ENCODE measurements around the gene ATP2B2.

ATP2B2 gene

GRCh38 chr3:10328460-10329071, 176.8 kb downstream of the ATP2B2 start:
- Mint-ChIP-seq H3K27me3 (ENCODE audit: low read depth) (peaks cover 92% of the 10 kb centered on the region), H3K4me3 (no peak overlapping the region), H3K36me3 (ENCODE audit: low read depth) (no peaks in the 10 kb centered on the region), H3K4me1 (no peaks in the 10 kb centered on the region), H3K9me3 (no peaks in the 10 kb centered on the region), H3K27ac (no peak overlapping the region)
- no peak for TF ChIP-seq CTCF (IDR thresholded peaks at IDR 0.05; ENCODE audit: unreplicated experiment in 3 of 3)

- no peak overlapping the region for H3K27ac Mint-ChIP-seq
- no peaks in the 10 kb centered on the region for H3K36me3 Mint-ChIP-seq (ENCODE audit: low read depth)
- no peaks in the 10 kb centered on the region for H3K4me1 Mint-ChIP-seq
- H3K27me3 Mint-ChIP-seq (ENCODE audit: low read depth) = peaks cover 89% of the 10 kb centered on the region
- TF ChIP-seq CTCF (IDR thresholded peaks at IDR 0.05; ENCODE audit: unreplicated experiment in 3 of 3) = no peak
- H3K9me3 Mint-ChIP-seq = no peaks in the 10 kb centered on the region
- no peak overlapping the region for H3K4me3 Mint-ChIP-seq
Observed at GRCh38 chr3:10327592-10327991, 177.8 kb downstream of the ATP2B2 start.

GRCh38 chr3:10322352-10322710, 183.1 kb downstream of the ATP2B2 start:
- H3K27me3 Mint-ChIP-seq (ENCODE audit: low read depth) = peaks cover 36% of the 10 kb centered on the region
- H3K36me3 Mint-ChIP-seq (ENCODE audit: low read depth) = peaks cover 10% of the 10 kb centered on the region
- TF ChIP-seq CTCF (IDR thresholded peaks at IDR 0.05; ENCODE audit: unreplicated experiment in 3 of 3) = no peak
- H3K4me1 Mint-ChIP-seq = peaks cover 7% of the 10 kb centered on the region
- H3K9me3 Mint-ChIP-seq = no peaks in the 10 kb centered on the region
- peak overlapping the region; percentile 55 to 96 (median 89) for H3K4me3 Mint-ChIP-seq
- H3K27ac Mint-ChIP-seq = no peak overlapping the region

GRCh38 chr3:10321630-10322351, 183.6 kb downstream of the ATP2B2 start:
- Mint-ChIP-seq H3K27me3 (ENCODE audit: low read depth) (peaks cover 31% of the 10 kb centered on the region), H3K27ac (peak overlapping the region in 2 of 3 experiments; percentile 92 to 98), H3K9me3 (no peaks in the 10 kb centered on the region), H3K36me3 (ENCODE audit: low read depth) (peaks cover 13% of the 10 kb centered on the region), H3K4me3 (peak overlapping the region; percentile 89 to 99 (median 96)), H3K4me1 (peaks cover 7% of the 10 kb centered on the region)
- no peak for TF ChIP-seq CTCF (IDR thresholded peaks at IDR 0.05; ENCODE audit: unreplicated experiment in 3 of 3)

GRCh38 chr3:10320320-10320677, 185.1 kb downstream of the ATP2B2 start:
- Mint-ChIP-seq H3K4me3 (peak overlapping the region; percentile 89 to 99 (median 96)), H3K4me1 (peaks cover 7% of the 10 kb centered on the region), H3K36me3 (ENCODE audit: low read depth) (peaks cover 13% of the 10 kb centered on the region), H3K9me3 (no peaks in the 10 kb centered on the region), H3K27ac (peak overlapping the region; percentile 85 to 98 (median 92)), H3K27me3 (ENCODE audit: low read depth) (peaks cover 16% of the 10 kb centered on the region)
- no peak for TF ChIP-seq CTCF (IDR thresholded peaks at IDR 0.05; ENCODE audit: unreplicated experiment in 3 of 3)

- H3K4me3 Mint-ChIP-seq = peak overlapping the region; percentile 89 to 99 (median 96)
- H3K4me1 Mint-ChIP-seq = peaks cover 7% of the 10 kb centered on the region
- peaks cover 15% of the 10 kb centered on the region for H3K36me3 Mint-ChIP-seq (ENCODE audit: low read depth)
- TF ChIP-seq CTCF (IDR thresholded peaks at IDR 0.05; ENCODE audit: unreplicated experiment in 3 of 3) = no peak
- peaks cover 11% of the 10 kb centered on the region for H3K27me3 Mint-ChIP-seq (ENCODE audit: low read depth)
- peak overlapping the region; percentile 85 to 98 (median 92) for H3K27ac Mint-ChIP-seq
- H3K9me3 Mint-ChIP-seq = no peaks in the 10 kb centered on the region
Observed at GRCh38 chr3:10319804-10320203, 185.6 kb downstream of the ATP2B2 start.

Data from nephron (organoid).